HG03342 (cell line): Measurements from ENCODE around the gene SEZ6L2.
A peak's percentile ranks its signal among the peaks of the same experiment; 100 is the strongest.
"Not testable (repeated sequence)": the region's sequence is repeated elsewhere in the genome, so short reads cannot be mapped to it uniquely, and the experiment has no call there.

ENCODE experiments used
- ATAC-seq: cut with Tn5 transposase; IDR thresholded peaks from one replicate; pipeline ENCODE4 v1.9.1; 2021; ENCODE audit warnings: mild to moderate bottlenecking, moderate library complexity; ENCODE audit not compliant: unreplicated experiment

Gene SEZ6L2

DNA sequence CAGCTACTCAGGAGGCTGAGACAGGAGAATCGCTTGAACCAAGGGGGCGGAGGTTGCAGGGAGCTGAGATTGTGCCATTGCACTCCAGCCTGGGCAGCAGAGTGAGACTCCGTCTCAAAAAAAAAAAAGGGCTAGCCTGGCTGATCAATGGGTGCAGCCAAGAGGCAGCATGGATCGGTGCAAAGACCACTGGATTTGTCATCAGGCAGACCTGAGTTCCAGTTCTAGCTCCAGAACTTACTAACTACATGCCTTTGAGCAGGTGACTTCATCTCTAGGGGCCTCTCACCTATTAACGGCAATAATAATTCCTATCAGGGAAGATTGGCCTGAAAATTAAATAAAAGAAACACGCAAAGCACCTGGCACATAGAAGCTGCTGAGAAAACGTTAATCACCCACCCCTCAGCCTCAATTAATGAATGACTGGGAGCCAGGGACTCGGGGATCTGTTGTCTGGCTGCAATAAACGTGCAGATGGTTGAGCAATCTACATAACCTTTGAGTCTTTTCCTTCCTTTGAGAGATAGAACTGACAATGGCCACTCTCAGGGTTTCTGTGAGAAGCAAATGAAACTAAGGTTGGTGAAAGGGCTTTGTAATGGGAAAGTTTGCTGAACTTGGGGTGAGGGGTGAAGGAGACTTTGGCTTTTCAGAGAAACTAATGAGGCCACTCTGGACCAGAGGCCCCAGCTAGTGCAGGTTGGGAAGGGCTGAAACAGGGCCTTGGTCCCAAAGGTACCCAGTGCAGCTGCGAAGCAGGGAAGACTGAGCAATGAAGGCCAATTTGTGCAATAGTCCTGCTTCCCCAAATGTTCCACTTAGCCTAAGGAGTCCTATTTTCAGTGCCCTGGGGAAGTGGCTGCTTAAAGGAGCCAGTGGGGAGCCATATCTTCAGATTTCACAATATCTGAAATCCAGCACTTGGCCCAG lies 7.6 kb downstream of the SEZ6L2 start:
- no peak for ATAC-seq

DNA sequence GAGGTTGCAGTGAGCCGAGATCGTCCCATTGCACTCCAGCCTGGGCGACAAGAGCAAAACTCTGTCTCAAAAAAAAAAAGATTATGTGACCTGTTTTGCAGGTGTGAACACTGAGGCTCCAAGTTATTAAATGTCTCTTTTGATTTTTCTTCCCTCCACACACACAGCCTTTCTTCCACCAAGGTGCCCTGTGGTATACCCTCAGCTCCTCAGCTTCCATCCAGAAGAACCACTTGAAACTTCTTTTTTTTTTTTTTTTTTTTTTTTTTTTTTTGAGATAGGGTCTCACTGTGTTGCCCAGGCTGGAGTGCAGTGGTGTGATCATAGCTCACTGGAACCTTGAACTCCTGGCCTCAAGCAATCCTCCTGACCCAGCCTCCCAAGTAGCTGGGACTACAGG lies 10.0 kb downstream of the SEZ6L2 start:
- ATAC-seq, result not testable (repeated sequence)

DNA sequence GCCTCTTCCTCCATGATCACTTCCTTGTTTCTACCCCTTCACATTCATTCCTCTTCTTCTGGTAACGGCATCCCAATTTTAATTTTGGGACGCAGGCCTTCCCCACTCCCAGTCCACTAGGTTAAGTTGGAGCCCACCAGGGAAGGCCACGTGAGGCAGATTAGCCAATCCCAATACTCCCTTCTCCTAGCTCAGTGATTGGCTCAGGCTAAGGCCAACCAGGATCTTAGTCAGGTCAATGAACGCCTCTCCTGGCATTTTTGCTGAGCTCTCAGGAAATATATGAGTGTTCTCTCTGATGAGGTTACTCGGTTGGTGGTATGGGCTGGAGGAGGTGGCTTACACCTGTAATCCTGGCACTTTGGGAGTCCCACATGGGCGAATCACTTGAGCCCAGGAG lies 15.4 kb downstream of the SEZ6L2 start:
- no peak for ATAC-seq

DNA sequence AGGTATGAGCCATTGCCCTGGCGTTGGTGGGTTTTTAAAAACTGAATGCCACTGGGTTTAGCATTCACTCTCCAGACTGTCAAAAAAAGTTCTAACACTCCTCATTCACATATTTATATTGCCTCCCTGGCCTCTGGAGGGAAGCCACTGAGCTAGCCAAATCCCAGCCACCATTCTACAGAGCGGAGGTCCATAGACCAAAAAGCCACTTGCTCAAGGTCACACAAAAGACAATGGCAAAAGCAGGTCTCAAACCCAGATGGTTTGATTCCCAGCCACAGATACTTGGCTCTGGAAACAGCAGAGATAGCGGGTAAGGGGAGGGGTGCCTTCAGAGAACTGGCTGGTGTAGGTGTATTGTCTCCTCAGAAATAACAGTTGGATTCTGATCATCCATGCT lies 18.3 kb downstream of the SEZ6L2 start:
- no peak for ATAC-seq

DNA sequence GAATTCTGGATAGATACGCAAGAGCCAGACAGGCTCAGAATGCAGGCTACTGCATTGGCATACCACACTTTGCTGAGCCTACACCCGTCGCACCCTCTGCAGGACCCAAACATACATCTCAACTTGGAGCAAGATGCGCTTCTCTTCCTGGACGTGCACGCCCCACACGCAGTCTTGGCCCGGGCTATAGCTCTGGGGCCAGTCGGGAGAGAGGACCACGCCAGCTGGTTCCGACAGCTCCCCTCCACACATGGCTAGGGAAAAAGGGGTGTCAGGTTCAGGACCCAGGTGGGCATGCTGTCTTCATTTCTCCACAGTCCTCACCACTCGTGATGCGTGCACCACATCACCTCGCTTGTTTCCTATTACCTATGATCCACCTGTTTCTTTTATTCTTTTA lies 21.2 kb downstream of the SEZ6L2 start:
- no peak for ATAC-seq

DNA sequence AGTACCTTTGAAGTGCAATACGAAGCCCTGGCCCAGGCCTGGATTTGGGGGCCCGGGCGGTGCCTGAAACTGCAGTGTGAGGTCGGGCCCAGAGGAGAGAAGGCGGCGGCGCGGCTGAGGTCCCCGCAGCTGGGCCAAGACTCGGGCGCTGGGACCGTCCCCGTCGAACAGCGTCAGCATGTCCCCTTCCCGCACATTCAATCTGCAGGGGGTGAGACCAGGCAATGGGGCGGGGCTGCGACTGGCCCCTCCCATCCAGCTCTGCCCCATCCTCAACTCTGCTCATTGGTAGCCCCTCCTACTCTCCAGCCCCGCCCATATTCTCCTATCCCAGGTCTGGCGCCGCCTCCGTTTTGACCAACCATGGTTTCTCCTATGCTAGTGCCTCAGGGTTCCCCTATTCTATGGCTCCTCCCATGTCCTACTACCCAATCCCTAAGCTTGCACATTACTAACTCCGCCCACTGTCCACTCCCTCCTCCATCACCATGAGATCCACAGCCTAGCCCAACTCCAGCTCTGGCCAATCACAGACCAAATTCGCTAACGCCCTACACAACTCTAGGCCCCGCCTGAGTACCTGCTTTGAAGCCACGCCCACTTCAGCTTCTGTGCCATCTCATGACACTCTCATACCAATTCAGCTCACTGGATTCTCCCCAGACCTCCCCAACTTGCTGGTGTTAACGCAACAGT lies 21.9 kb downstream of the SEZ6L2 start:
- no peak for ATAC-seq

DNA sequence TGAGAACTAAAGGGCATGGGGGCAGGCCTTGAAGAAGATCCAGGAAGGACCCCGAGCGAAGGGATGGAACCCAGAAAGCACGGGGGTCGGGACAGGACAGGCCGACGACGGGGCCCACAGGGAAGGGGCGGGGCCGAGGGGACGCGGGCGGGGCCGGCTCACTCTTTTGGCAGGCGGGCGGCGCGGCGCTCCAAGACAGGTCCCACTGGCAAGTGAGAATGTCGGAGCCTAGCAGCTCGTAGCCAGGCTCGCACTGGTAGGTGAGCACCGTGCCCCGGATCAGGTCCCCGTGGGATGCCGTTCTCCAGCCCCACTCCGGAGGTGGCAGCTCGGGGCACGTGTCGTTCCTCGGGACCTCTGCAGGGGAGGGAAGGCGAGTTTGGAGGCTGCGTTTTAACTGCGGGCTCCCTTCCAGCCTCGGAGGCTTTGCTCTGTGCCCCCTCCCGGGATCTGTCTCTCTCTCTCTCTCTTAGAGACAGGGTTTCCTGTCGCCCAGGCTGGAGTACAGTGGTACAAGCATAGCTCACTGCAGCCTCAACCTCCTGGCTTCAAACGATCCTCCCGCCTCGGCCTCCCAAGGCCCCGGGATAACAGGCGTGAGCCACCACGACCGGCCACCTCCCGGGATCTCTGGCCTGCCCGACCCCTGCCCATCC lies 22.6 kb downstream of the SEZ6L2 start:
- no peak for ATAC-seq

DNA sequence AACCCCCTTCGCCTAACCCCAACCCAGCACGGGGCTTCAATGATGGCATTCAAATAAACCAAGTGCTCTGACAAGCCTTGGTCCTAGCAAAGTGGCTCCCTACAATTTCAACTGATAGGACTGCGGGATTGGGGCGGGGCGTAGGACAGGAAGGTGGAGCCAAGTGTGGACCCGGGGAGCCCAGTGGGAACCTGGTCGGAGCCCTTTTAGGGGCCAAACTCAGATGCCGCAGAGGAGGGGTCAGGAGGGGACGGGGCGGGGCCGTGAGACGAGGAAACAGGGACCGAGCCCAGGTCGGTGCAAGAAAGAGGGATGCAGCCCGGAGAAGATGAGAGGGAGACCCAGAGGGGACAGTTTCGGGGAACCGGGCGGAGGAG lies 23.1 kb downstream of the SEZ6L2 start:
- no peak for ATAC-seq

DNA sequence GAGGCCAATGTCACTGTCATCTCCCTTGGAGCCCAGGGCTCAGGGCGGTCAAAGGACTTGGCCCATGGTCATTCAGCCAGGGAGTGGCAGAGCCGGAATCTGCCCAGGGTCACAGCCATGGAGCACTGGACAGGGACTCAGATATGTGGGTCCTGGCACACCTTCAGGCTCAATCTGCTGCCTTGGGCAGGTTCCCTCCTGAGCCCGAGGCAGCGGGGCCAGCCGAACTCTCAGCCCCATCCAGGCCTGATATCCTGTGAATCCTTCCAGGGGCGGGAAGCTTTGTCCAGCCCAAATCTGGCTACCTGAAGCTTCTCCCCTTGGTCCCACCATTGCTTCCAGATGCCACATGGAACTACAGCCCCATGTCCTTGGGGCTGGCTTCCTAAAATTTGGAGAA lies 24.1 kb downstream of the SEZ6L2 start:
- ATAC-seq, result no peak

DNA sequence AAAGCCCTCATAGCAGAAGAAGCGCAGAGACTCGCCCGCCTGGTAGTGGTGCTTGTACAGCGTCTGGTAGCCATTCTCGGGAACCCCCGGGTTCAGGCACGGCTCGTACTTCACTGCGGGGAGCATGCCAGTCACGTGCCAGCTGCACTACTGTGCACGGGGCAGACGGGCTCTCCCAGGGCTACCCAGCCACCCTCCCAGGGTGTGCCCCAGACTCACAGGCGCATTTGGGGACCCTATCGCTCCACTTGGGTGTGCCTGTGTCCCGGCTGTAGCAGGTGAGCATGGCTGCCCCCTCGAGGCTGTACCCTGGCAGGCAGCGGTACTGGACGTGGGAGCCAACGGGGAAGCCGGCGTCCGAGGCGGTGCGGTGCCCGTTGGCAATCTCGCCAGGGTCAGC lies 26.0 kb downstream of the SEZ6L2 start:
- ATAC-seq, result no peak

DNA sequence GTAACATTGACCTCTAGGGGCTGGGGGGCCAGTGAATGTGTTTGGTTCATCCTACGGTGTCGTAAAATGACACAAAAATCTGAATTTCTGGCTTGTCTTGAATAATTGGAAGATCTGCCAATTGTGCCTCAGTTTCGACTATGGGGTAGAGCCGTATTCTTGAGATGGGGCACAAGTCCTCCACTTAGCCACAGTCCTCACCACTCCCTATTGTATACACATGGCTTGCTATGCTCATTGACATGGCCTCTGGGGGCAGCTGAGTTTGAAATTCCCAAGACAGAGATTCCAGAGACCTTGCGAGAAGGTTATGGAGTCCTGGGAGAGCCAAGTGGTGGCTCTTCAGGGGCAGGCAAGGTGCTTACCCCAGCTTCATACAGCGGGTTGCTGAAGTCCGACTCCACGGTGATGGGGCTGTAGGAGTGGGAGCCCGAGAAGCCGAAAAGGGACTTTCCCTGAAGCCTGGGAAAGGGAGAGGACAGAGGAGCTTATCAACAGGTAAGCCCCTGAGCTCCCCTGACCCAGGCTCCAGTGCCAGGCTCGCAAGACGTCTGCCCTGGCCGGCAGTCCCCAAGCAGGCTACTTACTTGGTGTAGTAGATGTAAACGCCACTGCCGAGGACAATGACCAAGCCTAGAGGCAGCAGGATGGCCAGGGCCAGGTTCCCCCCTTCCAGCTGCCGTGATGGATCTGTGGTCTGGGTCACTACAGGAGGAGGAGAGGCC lies 27.4 kb downstream of the SEZ6L2 start:
- ATAC-seq, result no peak

DNA sequence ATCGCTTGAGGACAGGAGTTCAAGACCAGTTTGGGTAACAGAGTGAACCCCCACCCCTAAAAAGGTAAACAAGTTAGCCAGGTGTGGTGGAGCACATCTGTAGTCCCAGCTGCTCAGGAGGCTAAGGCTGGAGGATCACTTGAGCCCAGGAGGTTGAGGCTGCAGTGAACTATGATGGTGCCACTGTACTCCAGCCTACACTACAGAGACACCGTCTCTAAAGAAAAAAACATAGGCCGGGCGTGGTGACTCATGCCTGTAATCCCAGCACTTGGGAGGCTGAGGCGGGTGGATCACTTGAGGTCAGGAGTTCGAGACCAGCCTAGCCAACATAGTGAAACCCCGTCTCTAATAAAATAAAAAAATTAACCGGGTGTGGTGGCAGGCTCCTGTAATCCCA lies 30.3 kb downstream of the SEZ6L2 start:
- ATAC-seq, result not testable (repeated sequence)

DNA sequence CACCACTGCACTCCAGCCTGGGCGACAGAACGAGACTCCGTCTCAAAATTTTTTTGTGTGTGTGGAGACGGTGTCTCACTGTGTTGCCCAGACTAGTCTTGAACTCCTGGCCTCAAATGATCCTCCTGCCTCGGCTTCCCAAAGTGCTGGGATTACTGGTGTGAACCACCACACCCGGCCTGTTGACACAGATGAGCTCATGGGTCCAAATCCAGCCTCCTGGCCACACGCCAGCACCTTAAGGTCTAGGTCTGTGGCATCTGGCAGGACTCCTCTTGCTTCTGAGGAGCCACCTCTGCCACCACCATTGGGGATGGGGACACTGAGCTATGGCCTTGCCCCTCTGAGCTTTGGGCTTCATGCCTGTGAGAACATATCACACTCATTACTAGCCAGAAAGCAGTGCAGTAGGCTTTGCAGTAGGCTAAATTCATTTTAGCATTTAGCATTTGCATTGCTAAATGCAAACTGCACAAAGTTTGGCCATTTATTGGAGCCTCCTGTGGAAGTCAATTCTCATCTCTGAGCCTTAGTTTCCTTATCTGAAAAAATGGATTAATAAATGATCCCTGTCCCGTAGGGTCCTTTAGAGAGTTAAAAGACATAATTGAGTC lies 30.8 kb downstream of the SEZ6L2 start:
- no peak for ATAC-seq

DNA sequence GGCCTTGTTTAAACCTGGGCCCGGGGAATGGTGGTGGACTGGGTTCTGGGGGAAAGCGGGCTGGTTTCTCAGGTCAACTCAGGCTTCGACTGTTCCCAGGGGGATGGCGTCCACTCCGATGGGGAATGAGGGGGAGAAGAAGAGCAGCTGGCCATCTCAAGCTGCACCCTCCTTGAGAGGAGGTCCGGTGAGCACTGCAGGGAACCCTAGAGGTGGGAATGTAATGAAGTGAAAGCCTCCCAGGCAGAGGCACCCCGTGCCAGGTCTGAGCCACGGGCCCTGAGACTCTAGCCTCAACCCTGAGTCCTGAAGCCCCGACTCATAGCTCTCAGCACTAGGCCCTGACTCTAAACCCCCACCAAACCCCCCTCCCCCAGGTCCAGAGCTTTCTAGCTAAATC lies 35.1 kb downstream of the SEZ6L2 start:
- ATAC-seq, result no peak

DNA sequence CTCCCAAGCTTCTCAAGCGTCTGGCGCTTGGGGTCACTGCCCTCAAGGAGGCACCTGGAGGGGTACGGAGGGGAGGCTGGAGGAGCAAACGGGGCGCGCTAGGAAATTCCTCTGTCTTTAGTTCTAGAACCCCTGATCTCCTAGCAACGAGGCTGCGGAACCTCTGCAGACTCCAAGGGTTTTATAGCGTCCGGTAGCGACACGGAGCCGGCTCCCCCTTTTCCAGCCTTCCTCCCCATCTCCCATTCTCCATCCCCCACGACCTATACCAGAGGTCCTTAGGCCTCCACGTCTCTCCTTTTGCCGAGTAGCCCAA lies 35.7 kb downstream of the SEZ6L2 start:
- no peak for ATAC-seq

DNA sequence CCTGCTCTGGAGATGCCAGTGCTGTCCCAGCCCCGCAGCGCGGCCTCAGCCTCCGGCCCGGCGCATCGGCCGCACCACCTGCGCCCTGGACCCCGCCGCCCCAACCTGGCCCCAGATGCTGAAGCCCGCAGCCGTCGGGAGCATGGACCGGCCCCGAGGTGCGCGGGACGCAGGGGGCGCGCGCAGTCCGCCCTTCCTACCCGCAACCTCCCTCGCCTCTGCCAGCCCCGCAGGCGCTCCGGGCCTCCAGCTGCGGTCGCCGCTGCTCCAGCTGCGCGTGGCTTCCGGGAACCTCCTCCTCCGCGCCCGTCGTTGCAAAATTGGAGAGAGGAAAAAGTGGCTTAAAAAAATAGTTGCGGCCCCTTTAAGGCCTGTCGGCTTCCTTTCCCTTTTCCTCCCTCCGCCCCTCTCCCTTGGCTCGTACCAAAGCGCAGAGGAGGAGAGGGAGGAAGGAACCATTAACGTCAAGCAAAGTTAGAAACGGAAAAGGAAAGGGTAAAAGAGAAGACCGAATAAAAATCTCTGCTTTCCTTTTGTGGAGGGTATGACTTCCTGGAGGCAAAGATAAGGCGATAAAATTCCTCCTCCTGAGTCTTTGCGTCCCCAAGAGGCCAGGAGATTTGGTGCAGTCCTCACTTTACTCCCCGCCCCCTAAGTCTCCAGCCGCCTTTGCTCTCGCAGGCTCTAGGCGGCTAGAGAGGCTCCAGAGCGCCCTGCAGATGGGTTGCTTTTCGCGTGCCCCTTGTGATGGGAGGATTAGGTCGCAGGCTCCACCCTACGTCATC lies 36.3 kb downstream of the SEZ6L2 start, which contains the start of gene CDIPT:
Gene CDIPT (minus strand): TSS at position 343 of the 785 bp plus-strand sequence. CDS start 369 bp downstream, outside the sequence.
- ATAC-seq, result peak; percentile 92

DNA sequence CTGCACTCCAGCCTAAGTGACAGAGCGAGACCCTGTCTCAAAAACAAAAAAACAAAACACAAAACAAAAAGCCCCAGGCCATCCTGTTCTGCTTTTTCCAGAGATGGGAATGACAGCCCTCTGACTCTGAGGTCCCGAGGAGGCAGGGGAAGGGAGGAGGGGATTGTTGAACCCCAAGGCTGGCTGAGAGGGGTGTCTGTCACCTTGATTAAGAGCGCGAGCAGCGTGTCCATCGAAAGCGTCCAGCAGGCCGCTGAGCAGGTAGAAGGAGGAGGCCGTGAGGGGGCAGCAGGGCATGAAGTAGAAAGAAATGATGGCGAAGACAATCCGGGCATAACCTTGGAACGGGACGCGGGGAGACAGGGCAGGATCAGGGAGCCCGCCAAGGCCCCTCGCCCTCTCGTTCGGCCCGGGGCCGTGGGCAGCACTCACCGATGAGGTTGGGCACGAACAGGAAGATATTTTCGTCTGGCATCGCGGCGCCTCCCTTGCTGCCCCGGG lies 36.9 kb downstream of the SEZ6L2 start:
- no peak for ATAC-seq

DNA sequence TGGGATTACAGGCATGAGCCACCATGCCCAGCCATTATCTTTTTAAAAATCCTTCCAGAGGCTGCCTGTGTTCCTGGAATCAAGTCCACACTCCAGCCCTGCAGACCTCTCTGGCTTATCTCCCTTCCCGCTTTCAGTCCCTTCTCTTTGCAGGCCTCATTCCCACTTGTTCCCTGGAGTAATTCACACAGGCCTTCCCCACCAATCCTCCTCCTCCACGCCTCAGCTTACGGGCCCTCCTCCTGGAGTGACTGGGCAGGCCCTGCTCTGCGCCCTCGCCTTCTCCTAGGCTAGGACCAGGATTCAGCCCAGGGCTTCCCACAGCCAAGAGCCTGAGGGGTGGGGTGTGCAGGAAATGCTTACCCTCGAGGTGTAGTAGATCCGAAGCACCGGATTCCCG lies 39.1 kb downstream of the SEZ6L2 start:
- no peak for ATAC-seq

DNA sequence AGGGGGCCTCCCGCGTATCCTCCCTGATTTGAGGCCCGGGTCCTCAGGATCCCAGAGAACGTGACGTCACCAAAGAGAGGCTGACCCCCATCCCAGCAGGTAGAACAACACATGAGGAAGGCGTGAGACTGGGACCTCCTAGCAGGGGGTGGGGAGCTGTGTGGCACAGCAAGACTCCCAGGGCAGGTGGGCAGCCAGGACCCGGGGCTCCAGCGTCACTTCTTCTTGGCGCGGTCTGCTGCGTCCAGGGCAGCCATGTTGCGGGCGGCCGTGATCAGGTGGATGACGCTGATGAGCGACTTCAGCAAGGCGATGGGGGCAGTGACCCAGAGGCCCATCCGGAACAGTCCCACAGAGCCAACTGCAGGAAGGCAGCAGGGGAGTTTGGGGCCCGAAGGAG lies 40.4 kb downstream of the SEZ6L2 start:
- ATAC-seq, result no peak
